ENCODE results near the gene SAYSD1.

Gene SAYSD1

DNA sequence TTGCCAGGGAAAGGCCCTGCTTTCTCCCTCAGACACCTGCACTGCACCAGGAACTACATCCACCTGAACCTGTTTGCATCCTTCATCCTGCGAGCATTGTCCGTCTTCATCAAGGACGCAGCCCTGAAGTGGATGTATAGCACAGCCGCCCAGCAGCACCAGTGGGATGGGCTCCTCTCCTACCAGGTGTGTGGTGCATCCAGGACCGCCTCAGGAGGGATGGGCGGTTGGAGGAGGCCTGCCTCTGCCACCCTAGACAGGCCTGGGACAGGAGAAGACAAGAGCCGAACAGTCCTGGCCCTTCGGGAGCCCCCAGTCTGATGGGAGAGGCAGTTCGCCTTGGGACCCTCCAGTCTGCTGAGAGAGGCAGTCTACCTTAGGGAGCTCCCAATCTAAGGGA is 42.2 kb downstream of the SAYSD1 start:
- TF ChIP-seq, protein P1, sequence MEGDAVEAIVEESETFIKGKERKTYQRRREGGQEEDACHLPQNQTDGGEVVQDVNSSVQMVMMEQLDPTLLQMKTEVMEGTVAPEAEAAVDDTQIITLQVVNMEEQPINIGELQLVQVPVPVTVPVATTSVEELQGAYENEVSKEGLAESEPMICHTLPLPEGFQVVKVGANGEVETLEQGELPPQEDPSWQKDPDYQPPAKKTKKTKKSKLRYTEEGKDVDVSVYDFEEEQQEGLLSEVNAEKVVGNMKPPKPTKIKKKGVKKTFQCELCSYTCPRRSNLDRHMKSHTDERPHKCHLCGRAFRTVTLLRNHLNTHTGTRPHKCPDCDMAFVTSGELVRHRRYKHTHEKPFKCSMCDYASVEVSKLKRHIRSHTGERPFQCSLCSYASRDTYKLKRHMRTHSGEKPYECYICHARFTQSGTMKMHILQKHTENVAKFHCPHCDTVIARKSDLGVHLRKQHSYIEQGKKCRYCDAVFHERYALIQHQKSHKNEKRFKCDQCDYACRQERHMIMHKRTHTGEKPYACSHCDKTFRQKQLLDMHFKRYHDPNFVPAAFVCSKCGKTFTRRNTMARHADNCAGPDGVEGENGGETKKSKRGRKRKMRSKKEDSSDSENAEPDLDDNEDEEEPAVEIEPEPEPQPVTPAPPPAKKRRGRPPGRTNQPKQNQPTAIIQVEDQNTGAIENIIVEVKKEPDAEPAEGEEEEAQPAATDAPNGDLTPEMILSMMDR (IDR thresholded peaks at IDR 0.05; ENCODE audit: insufficient read depth, low read length) = no peak
- TF ChIP-seq SPI1 (IDR thresholded peaks at IDR 0.05; ENCODE audit: borderline replicate concordance, low read depth) = no peak
- TF ChIP-seq, protein P2, sequence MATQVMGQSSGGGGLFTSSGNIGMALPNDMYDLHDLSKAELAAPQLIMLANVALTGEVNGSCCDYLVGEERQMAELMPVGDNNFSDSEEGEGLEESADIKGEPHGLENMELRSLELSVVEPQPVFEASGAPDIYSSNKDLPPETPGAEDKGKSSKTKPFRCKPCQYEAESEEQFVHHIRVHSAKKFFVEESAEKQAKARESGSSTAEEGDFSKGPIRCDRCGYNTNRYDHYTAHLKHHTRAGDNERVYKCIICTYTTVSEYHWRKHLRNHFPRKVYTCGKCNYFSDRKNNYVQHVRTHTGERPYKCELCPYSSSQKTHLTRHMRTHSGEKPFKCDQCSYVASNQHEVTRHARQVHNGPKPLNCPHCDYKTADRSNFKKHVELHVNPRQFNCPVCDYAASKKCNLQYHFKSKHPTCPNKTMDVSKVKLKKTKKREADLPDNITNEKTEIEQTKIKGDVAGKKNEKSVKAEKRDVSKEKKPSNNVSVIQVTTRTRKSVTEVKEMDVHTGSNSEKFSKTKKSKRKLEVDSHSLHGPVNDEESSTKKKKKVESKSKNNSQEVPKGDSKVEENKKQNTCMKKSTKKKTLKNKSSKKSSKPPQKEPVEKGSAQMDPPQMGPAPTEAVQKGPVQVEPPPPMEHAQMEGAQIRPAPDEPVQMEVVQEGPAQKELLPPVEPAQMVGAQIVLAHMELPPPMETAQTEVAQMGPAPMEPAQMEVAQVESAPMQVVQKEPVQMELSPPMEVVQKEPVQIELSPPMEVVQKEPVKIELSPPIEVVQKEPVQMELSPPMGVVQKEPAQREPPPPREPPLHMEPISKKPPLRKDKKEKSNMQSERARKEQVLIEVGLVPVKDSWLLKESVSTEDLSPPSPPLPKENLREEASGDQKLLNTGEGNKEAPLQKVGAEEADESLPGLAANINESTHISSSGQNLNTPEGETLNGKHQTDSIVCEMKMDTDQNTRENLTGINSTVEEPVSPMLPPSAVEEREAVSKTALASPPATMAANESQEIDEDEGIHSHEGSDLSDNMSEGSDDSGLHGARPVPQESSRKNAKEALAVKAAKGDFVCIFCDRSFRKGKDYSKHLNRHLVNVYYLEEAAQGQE (IDR thresholded peaks at IDR 0.05; ENCODE audit: insufficient replicate concordance, low read depth) = no peak
- no peak for TF ChIP-seq GABPA (IDR thresholded peaks at IDR 0.05; ENCODE audit: low read depth)
- no peak for TF ChIP-seq POLR2AphosphoS5 (IDR thresholded peaks at IDR 0.05; ENCODE audit: low read depth)
- DNase-seq (ENCODE audit: low read depth in 1 of 2, low spot score in 1 of 2) = no peak
- H3K27me3 ChIP-seq (ENCODE audit: insufficient read depth, poor library complexity, severe bottlenecking) = no peaks in the 10 kb centered on the region

DNA sequence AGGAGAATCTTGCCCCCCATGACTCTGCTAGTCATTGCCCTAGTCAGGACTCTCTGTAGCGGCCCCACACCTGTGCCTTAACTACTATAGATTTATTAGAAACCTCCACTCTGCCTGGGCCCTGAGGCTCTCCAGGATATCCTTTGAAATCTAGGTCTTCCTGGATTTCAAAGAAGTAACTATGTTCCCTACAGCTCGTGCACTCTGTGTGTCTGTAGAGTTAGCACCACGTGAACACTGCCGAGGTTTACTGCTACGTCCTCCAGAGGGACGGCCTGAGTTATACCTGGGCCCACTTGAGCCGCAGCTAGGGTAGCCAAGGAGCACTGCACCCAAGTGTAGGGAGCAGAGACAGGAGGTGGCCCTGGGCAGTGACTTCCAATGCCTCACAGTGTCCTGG is 46.6 kb downstream of the SAYSD1 start:
- no peaks in the 10 kb centered on the region for H3K27me3 ChIP-seq (ENCODE audit: insufficient read depth, poor library complexity, severe bottlenecking)
- no peak overlapping the region for H3K4me3 ChIP-seq (replicated peaks; ENCODE audit: insufficient read depth, low read length)
- TF ChIP-seq, protein P1 (IDR thresholded peaks at IDR 0.05; ENCODE audit: insufficient read depth, low read length) = no peak
- TF ChIP-seq, protein P2 (IDR thresholded peaks at IDR 0.05; ENCODE audit: insufficient replicate concordance, low read depth) = no peak
- no peak for TF ChIP-seq GABPA (IDR thresholded peaks at IDR 0.05; ENCODE audit: low read depth)
- TF ChIP-seq POLR2AphosphoS5 (IDR thresholded peaks at IDR 0.05; ENCODE audit: low read depth) = no peak
- no peak for TF ChIP-seq SPI1 (IDR thresholded peaks at IDR 0.05; ENCODE audit: borderline replicate concordance, low read depth)
- DNase-seq (ENCODE audit: low read depth in 1 of 2, low spot score in 1 of 2) = no peak
- H3K27ac ChIP-seq (replicated peaks) = no peak overlapping the region

More for the DNA sequence above, 42.2 kb downstream of the SAYSD1 start:
- no peak overlapping the region for H3K4me3 ChIP-seq (replicated peaks; ENCODE audit: insufficient read depth, low read length)
- H3K27ac ChIP-seq (replicated peaks) = no peak overlapping the region

DNA sequence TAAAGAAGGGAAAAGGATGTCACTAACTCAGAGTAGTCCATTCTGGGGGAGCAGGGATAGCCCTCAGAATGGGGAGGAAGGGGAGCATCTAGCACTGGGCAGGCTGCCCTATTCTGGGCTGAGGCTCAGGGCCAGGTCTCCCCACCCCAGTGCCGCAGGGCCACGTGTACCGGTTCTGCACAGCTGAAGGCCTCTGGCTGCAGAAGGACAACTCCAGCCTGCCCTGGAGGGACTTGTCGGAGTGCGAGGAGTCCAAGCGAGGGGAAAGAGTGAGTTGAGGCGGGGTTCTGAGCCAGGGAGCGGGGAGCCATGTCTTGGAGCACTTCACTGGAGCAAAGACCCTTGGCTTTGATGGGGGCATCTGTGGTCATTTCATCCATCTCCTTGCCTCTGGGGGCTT is 49.4 kb downstream of the SAYSD1 start:
- Histone ChIP-seq H3K27me3 (ENCODE audit: insufficient read depth, poor library complexity, severe bottlenecking) (no peaks in the 10 kb centered on the region), H3K4me3 (replicated peaks; ENCODE audit: insufficient read depth, low read length) (no peak overlapping the region), H3K27ac (replicated peaks) (no peak overlapping the region)
- no peak for TF ChIP-seq POLR2AphosphoS5 (IDR thresholded peaks at IDR 0.05; ENCODE audit: low read depth)
- TF ChIP-seq, protein P1 (IDR thresholded peaks at IDR 0.05; ENCODE audit: insufficient read depth, low read length) = no peak
- TF ChIP-seq SPI1 (IDR thresholded peaks at IDR 0.05; ENCODE audit: borderline replicate concordance, low read depth) = no peak
- no peak for TF ChIP-seq GABPA (IDR thresholded peaks at IDR 0.05; ENCODE audit: low read depth)
- TF ChIP-seq, protein P2 (IDR thresholded peaks at IDR 0.05; ENCODE audit: insufficient replicate concordance, low read depth) = no peak
- no peak for DNase-seq (ENCODE audit: low read depth in 1 of 2, low spot score in 1 of 2)
